Measurements from ENCODE around the gene TMEM11. TPM values are rescaled to one million over a fixed set of nuclear protein-coding genes. Genes with fewer than 3 reads are reported as not detected.

TMEM11 gene
- polyA plus RNA-seq, 1 experiment, result 69.5 TPM

DNA sequence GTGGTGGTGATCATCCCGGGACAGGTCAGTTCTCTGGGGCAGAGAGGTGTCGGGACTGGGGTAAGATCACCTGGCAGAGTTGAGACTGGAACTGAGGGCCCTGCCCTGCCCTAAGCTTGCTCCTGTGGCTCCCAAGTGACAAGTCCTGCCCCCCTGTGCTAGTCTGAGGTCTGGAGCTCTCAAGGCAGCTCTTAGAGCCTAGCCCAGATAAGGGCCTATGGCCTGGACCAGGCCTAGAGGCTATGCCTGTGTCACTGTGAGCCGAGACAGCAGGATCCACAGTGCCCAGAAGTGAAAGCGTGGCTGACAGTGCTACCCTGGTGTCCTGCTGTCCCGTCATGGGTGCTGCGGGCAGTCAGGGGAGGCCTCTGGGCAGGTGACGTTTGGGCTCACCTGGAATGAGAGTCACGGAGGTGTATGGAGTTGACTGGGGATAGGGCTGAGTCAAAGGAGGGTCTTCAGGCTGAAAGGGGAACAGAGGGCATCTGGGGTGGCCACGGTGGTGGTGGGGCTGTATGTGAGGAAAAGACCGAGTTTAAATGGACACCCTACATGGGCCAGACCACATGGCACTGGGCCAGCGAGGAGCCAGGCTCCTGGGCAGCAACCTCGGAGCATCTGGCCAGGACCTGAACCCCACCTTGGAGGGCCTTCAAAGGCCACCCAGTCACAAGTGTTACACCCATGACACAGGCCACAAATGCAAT lies 33.7 kb upstream of the TMEM11 start:
- H3K27me3 ChIP-seq (ENCODE audit: control insufficient read depth, insufficient read depth, low read length), result no peaks in the 10 kb centered on the region
- no peak for DNase-seq (ENCODE audit: low read depth)
- POLR2A ChIA-PET, result no interaction called here

DNA sequence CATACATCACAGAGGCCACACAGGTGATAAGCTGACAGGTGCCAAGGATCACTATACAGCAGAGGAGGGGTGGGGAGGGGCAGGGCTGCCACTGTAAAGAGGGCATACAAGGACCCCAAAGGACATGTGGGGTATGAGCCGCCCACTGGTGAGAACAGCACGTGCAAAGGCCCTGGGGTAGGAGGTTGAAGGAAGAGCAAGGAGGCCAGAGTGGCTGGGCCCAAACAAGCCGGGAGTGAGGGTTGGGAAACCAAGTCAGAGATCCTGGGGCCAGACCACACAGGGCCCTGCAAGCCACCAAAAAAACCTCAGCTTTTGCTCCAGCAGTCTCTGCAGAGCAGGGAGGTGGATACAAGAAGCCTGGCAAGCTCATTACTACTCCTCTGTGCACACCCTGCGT lies 32.7 kb upstream of the TMEM11 start:
- POLR2A ChIA-PET, result no interaction called here
- Histone ChIP-seq H3K36me3 (ENCODE audit: control insufficient read depth, insufficient read depth, low read length) (peaks cover 6% of the 10 kb centered on the region), H3K27me3 (ENCODE audit: control insufficient read depth, insufficient read depth, low read length) (no peaks in the 10 kb centered on the region), H3K4me3 (ENCODE audit: low read depth, low read length) (no peak overlapping the region)
- TF ChIP-seq, protein P1, sequence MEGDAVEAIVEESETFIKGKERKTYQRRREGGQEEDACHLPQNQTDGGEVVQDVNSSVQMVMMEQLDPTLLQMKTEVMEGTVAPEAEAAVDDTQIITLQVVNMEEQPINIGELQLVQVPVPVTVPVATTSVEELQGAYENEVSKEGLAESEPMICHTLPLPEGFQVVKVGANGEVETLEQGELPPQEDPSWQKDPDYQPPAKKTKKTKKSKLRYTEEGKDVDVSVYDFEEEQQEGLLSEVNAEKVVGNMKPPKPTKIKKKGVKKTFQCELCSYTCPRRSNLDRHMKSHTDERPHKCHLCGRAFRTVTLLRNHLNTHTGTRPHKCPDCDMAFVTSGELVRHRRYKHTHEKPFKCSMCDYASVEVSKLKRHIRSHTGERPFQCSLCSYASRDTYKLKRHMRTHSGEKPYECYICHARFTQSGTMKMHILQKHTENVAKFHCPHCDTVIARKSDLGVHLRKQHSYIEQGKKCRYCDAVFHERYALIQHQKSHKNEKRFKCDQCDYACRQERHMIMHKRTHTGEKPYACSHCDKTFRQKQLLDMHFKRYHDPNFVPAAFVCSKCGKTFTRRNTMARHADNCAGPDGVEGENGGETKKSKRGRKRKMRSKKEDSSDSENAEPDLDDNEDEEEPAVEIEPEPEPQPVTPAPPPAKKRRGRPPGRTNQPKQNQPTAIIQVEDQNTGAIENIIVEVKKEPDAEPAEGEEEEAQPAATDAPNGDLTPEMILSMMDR (IDR thresholded peaks at IDR 0.05; ENCODE audit: insufficient read depth, low read depth, low read length), result no peak
- CTCF ChIA-PET, result interaction anchor here (1.1 to 1.6 kb wide), 2 partner anchors 117 to 266 kb away, joined by 3 read pairs; no protein-coding TSS in a partner anchor
- no peak for DNase-seq (ENCODE audit: low read depth)

More for the DNA sequence above, 33.7 kb upstream of the TMEM11 start:
- CTCF ChIA-PET, result interaction anchor here (1.1 to 1.6 kb wide), 2 partner anchors 118 kb away, joined by 3 read pairs; no protein-coding TSS in a partner anchor
- H3K36me3 ChIP-seq (ENCODE audit: control insufficient read depth, insufficient read depth, low read length), result peaks cover 6% of the 10 kb centered on the region
- TF ChIP-seq, protein P1 (IDR thresholded peaks at IDR 0.05; ENCODE audit: insufficient read depth, low read depth, low read length), result no peak
- H3K4me3 ChIP-seq (ENCODE audit: low read depth, low read length), result no peak overlapping the region

DNA sequence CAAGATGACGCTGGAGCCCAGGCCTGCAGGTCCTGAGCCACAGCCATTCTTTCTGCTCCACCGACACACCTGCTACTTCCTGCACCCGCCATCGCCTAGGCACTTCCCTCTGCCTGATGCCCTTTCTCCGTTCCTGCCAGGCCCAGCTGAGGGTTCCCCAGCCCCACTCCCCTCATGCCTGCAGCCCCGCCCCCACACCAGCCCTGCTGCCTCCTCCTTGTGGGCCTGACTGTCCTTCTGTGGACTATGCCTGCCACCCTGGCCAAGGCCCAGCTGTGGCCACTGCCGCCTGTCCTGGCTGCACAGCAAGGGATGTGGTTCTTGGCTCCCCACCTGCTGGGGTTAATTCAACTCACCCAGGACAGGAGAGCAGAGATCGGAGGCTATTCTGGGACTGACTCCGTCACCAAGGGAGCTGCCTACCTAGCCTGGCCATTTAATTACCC lies 31.7 kb upstream of the TMEM11 start:
- TF ChIP-seq, protein P1 (IDR thresholded peaks at IDR 0.05; ENCODE audit: insufficient read depth, low read depth, low read length), result no peak
- CTCF ChIA-PET, result no interaction called here
- no peak overlapping the region for H3K4me3 ChIP-seq (ENCODE audit: low read depth, low read length)

DNA sequence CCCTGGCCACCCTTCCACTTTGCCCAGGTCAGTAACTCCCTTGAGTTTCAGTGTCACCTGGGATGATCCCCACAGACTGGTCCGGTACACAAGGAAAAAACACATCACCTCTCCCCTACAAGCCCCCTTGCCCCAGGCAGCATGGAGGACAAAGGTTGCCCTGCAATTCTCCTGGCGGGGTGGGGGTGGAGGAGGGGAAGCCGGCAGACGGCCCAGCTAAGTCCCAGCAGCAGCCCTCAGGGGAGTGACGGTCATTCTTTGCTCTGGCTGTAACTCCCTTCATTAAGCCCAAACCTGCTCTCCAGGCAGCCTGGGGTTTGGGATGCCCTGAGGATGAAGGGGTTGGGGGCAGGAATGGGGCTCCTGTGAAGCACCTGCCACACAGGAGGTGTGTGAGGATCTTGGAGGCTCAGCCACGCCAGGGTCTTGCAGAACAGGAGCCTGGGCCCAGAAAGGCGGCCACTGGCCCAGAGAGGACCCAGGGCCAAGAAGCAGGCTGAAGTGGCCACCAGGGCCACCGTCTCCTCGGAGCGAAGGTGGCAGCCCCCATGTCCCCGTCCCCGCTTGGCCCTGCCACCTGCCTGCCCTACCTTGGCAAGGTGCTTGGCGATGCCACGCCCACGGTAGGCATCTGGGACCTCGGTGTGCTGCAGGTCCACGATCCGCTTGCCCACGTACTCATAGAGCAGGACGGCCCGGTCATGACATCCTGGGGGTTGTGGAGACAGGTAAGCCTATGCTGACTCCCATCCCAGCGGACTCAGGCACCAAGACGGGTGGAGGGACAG lies 29.7 kb upstream of the TMEM11 start:
- no peak for DNase-seq (ENCODE audit: low read depth)
- ChIA-PET POLR2A (no interaction called here), CTCF (no interaction called here)
- Histone ChIP-seq H3K36me3 (ENCODE audit: control insufficient read depth, insufficient read depth, low read length) (peaks cover 6% of the 10 kb centered on the region), H3K4me3 (ENCODE audit: low read depth, low read length) (no peak overlapping the region), H3K27me3 (ENCODE audit: control insufficient read depth, insufficient read depth, low read length) (no peaks in the 10 kb centered on the region)
- TF ChIP-seq, protein P1 (IDR thresholded peaks at IDR 0.05; ENCODE audit: insufficient read depth, low read depth, low read length), result no peak

More for the DNA sequence above, 31.7 kb upstream of the TMEM11 start:
- Histone ChIP-seq H3K27me3 (ENCODE audit: control insufficient read depth, insufficient read depth, low read length) (no peaks in the 10 kb centered on the region), H3K36me3 (ENCODE audit: control insufficient read depth, insufficient read depth, low read length) (peaks cover 8% of the 10 kb centered on the region)
- DNase-seq (ENCODE audit: low read depth), result no peak
- POLR2A ChIA-PET, result no interaction called here

Data from BJ (cell line).